Activated naive CD4-positive, alpha-beta T cell treated with anti-CD3 and anti-CD28 coated beads for 36 hours (primary cell): ENCODE results near the gene CYP27B1. TPM values are rescaled to one million over a fixed set of nuclear protein-coding genes. Genes with fewer than 3 reads are reported as not detected.
"Not testable (repeated sequence)": the region's sequence is repeated elsewhere in the genome, so short reads cannot be mapped to it uniquely, and the experiment has no call there.

Experiments
- CTCF ChIA-PET: fragments of 350-600 bp; sonication (Branson Sonifier 250); formaldehyde crosslinking; loops from one replicate; lab custom pipeline; 2021; ENCODE audit warnings: antibody characterized with exemption; lab: Charles Lee
- DNase-seq: peaks from one replicate; pipeline ENCODE4 v3.0.0-alpha.2; 2020
- H3K27ac Mint-ChIP-seq: one replicate; pipeline ENCODE4 v1.8.0; 2021; ENCODE audit warnings: mild to moderate bottlenecking, mixed read lengths
- H3K27me3 Mint-ChIP-seq: one replicate; pipeline ENCODE4 v1.8.0; 2021; ENCODE audit warnings: low read depth, mixed read lengths
- H3K36me3 Mint-ChIP-seq: one replicate; pipeline ENCODE4 v1.8.0; 2021; ENCODE audit warnings: low read depth, mixed read lengths
- H3K4me1 Mint-ChIP-seq: one replicate; pipeline ENCODE4 v1.8.0; 2021; ENCODE audit warnings: low read depth, mixed read lengths
- H3K4me3 Mint-ChIP-seq: one replicate; pipeline ENCODE4 v1.8.0; 2021; ENCODE audit warnings: mild to moderate bottlenecking, moderate library complexity, mixed read lengths
- H3K9me3 Mint-ChIP-seq: one replicate; pipeline ENCODE4 v1.8.0; 2021; ENCODE audit warnings: mixed read lengths
- intact Hi-C: fragments of 100-400 bp; cut with micrococcal nuclease; formaldehyde crosslinking; loops from one replicate; pipeline ENCODE4 v1.15.1; 2023
- total RNA-seq, 2 experiments: library from RNA; stranded (reverse); gene quantifications; one replicate each; pipeline ENCODE4 v1.2.3, GENCODE V29; 2021

Gene CYP27B1
- total RNA-seq, 2 experiments from 2014 or later, result 5.4 to 6.1 TPM

- H3K36me3 Mint-ChIP-seq, result peaks cover 17% of the 10 kb centered on the region
- H3K9me3 Mint-ChIP-seq, result no peaks in the 10 kb centered on the region
- peaks cover 29% of the 10 kb centered on the region for H3K4me1 Mint-ChIP-seq
- CTCF ChIA-PET, result interaction anchor here (0.7 to 2.9 kb wide), 13 partner anchors 11 to 135 kb away, joined by 3 to 20 read pairs (median 5); partner anchors contain the start of gene AVIL
- no peak for DNase-seq
- peak overlapping the region; percentile 86 for H3K27ac Mint-ChIP-seq
- intact Hi-C loops, result loop anchor here (1.0 to 5.0 kb wide), 8 partner anchors 10 to 200 kb away; partner anchors contain the start of genes CDK4, EEF1AKMT3 and METTL1
- no peaks in the 10 kb centered on the region for H3K27me3 Mint-ChIP-seq
- peak overlapping the region; percentile 100 for H3K4me3 Mint-ChIP-seq
These were observed 15.3 kb upstream of the CYP27B1 start for GRCh38 chr12:57782243-57782607.

DNA sequence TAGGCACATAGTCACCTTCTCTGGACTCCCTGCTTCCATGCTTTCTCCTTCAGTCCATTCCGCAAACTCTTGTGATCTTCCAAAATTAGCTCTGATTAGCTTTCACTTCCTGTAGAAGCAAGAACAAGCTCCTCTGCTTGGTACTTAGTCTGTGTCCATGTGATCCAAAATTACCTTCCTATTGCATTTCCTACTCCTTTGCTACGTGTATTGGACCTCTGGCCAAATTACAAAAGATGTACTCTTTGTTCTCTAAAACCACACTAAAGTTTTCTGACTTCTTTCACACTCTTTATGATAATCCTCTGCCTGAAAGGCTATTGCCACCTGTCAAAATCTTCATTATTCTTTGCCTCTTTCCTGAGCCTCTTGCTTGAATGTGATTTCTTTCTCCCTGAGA, 14.9 kb upstream of the CYP27B1 start:
- no peak overlapping the region for H3K4me3 Mint-ChIP-seq
- intact Hi-C loops, result loop anchor here (1.0 to 5.0 kb wide), 8 partner anchors 10 to 200 kb away; partner anchors contain the start of genes CDK4, EEF1AKMT3 and METTL1
- DNase-seq, result no peak
- H3K27ac Mint-ChIP-seq, result peak overlapping the region; percentile 86
- peaks cover 29% of the 10 kb centered on the region for H3K4me1 Mint-ChIP-seq
- CTCF ChIA-PET, result interaction anchor here (0.7 to 2.9 kb wide), 16 partner anchors 9 to 136 kb away, joined by 3 to 10 read pairs (median 4); partner anchors contain the start of genes AVIL, CYP27B1, EEF1AKMT3 and METTL1
- no peaks in the 10 kb centered on the region for H3K27me3 Mint-ChIP-seq
- H3K9me3 Mint-ChIP-seq, result no peaks in the 10 kb centered on the region
- peaks cover 16% of the 10 kb centered on the region for H3K36me3 Mint-ChIP-seq

GRCh38 chr12:57781244-57781643, 14.4 kb upstream of the CYP27B1 start:
- CTCF ChIA-PET, result interaction anchor here (0.9 to 2.9 kb wide), 15 partner anchors 9 to 122 kb away, joined by 3 to 10 read pairs (median 5); partner anchors contain the start of genes AVIL, CYP27B1, EEF1AKMT3 and METTL1
- DNase-seq, result no peak
- Mint-ChIP-seq H3K27me3 (no peaks in the 10 kb centered on the region), H3K36me3 (peaks cover 13% of the 10 kb centered on the region), H3K4me1 (peaks cover 29% of the 10 kb centered on the region), H3K4me3 (no peak overlapping the region), H3K27ac (peak overlapping the region; percentile 86), H3K9me3 (no peaks in the 10 kb centered on the region)
- intact Hi-C loops, result loop anchor here (5.0 kb wide), 1 partner anchor 199 kb away; no protein-coding TSS in a partner anchor

- Mint-ChIP-seq H3K4me3 (no peak overlapping the region), H3K27me3 (no peaks in the 10 kb centered on the region), H3K36me3 (peaks cover 11% of the 10 kb centered on the region), H3K9me3 (no peaks in the 10 kb centered on the region), H3K27ac (no peak overlapping the region), H3K4me1 (peaks cover 27% of the 10 kb centered on the region)
- no peak for DNase-seq
- intact Hi-C loops, result loop anchor here (5.0 kb wide), 1 partner anchor 198 kb away; no protein-coding TSS in a partner anchor
- CTCF ChIA-PET, result interaction anchor here (1.2 to 1.9 kb wide), 5 partner anchors 16 to 57 kb away, joined by 3 to 6 read pairs (median 4); no protein-coding TSS in a partner anchor
These were observed 13.5 kb upstream of the CYP27B1 start for GRCh38 chr12:57780284-57780897.

DNA sequence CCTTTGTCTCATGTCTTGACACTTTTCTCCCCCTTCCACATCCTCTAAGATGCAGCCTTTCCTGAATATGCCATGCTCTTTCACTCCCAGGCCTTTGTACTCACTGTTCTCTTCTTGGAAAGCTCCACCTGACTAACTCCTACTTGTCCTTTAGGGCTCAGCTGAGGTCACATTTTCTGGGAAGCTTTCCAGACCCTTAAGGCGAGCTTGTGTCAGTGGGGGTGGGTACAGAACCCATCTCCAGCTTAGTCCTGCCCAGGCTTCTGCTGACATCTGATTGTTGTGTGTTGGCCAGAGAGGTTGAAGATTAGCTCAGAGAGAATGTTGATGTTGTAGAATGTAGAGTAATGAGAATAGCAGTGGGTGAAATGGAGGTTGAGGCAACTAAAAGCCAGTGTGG, 12.9 kb upstream of the CYP27B1 start:
- no peak overlapping the region for H3K27ac Mint-ChIP-seq
- H3K9me3 Mint-ChIP-seq, result no peaks in the 10 kb centered on the region
- intact Hi-C loops, result loop anchor here (5.0 kb wide), 1 partner anchor 197 kb away; no protein-coding TSS in a partner anchor
- DNase-seq, result no peak
- no peaks in the 10 kb centered on the region for H3K27me3 Mint-ChIP-seq
- H3K4me3 Mint-ChIP-seq, result no peak overlapping the region
- CTCF ChIA-PET, result interaction anchor here (0.8 to 1.2 kb wide), 3 partner anchors 15 to 47 kb away, joined by 3 to 5 read pairs (median 4); no protein-coding TSS in a partner anchor
- H3K36me3 Mint-ChIP-seq, result peaks cover 11% of the 10 kb centered on the region
- peaks cover 27% of the 10 kb centered on the region for H3K4me1 Mint-ChIP-seq

GRCh38 chr12:57777911-57778310, 11.0 kb upstream of the CYP27B1 start:
- peaks cover 26% of the 10 kb centered on the region for H3K4me1 Mint-ChIP-seq
- DNase-seq, result no peak
- intact Hi-C loops, result no loop called here
- peaks cover under 1% of the 10 kb centered on the region for H3K27me3 Mint-ChIP-seq
- H3K4me3 Mint-ChIP-seq, result no peak overlapping the region
- peaks cover 9% of the 10 kb centered on the region for H3K36me3 Mint-ChIP-seq
- no peak overlapping the region for H3K27ac Mint-ChIP-seq
- CTCF ChIA-PET, result interaction anchor here (0.7 to 1.4 kb wide), 4 partner anchors 11 to 1019 kb away, joined by 3 to 5 read pairs (median 4); partner anchors contain the start of gene CYP27B1
- H3K9me3 Mint-ChIP-seq, result no peaks in the 10 kb centered on the region

DNA sequence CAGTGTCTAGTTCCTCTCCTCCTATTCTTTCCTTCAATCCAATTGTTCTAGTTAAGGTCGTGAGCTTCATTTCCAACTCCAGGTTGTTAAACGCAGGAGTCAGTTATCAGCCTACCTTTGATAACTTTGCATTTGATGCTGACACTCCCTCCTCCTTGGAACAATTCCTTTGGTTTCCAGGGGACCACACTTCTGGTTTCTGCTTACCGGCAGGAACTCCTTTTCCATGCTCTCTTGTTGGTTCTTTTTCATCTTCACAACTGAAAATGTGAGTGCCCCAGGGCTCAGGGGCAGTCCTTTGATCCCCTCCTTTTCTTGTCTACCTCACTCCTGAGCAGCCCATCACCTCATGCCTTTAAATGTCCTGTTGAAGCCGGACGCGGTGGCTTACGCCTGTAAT, 10.5 kb upstream of the CYP27B1 start:
- DNase-seq, result no peak
- Mint-ChIP-seq H3K4me3 (no peak overlapping the region), H3K9me3 (no peaks in the 10 kb centered on the region), H3K27me3 (peaks cover 2% of the 10 kb centered on the region), H3K4me1 (peaks cover 23% of the 10 kb centered on the region), H3K36me3 (peaks cover 5% of the 10 kb centered on the region), H3K27ac (no peak overlapping the region)
- intact Hi-C loops, result no loop called here
- CTCF ChIA-PET, result interaction anchor here (0.7 to 1.4 kb wide), 2 partner anchors 11 to 1018 kb away, joined by 3 to 5 read pairs; partner anchors contain the start of gene CYP27B1

GRCh38 chr12:57776247-57776587, 9.3 kb upstream of the CYP27B1 start:
- H3K9me3 Mint-ChIP-seq, result no peaks in the 10 kb centered on the region
- H3K4me3 Mint-ChIP-seq, result no peak overlapping the region
- CTCF ChIA-PET, result interaction anchor here (1.1 to 1.2 kb wide), 2 partner anchors 17 to 27 kb away, joined by 3 to 5 read pairs; no protein-coding TSS in a partner anchor
- H3K4me1 Mint-ChIP-seq, result peaks cover 19% of the 10 kb centered on the region
- peaks cover 10% of the 10 kb centered on the region for H3K36me3 Mint-ChIP-seq
- intact Hi-C loops, result no loop called here
- DNase-seq, result no peak
- H3K27me3 Mint-ChIP-seq, result peaks cover 2% of the 10 kb centered on the region
- no peak overlapping the region for H3K27ac Mint-ChIP-seq

DNA sequence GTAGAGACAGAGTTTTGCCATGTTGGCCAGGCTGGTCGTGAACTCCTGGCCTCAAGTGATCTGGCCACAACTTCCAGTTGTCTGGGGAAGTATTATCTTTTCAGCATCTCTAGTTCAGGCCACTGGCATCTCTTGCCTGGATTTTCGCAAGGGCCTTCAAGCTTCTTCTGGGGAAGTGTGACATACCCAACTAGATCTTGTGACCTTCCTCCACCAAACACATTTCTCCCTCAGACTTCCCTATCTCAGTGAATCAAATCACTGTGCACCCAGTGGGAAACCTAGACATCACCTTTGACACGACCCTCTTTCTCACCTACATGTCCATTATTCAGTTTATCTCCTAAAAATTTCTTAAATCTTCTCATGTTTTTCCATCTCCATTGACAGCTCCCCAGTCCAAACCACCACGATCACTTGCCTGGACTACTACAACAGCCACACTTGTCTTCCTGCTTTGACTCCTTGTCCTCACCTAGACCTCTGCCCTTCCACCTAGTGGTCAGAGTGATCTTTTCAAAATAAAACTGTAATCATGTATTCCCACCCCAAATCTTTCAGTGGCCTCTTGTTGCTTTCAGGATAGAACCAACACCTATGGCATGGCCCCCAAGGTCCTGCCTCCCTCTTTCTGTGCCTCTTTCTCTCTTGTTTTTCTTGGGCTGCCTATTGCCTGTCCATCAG, 8.8 kb upstream of the CYP27B1 start:
- Mint-ChIP-seq H3K4me3 (no peak overlapping the region), H3K4me1 (peaks cover 23% of the 10 kb centered on the region), H3K36me3 (peaks cover 10% of the 10 kb centered on the region), H3K27ac (no peak overlapping the region), H3K27me3 (peaks cover 2% of the 10 kb centered on the region), H3K9me3 (no peaks in the 10 kb centered on the region)
- no peak for DNase-seq
- CTCF ChIA-PET, result interaction anchor here (0.7 to 1.2 kb wide), 3 partner anchors 11 to 27 kb away, joined by 3 to 5 read pairs (median 3); no protein-coding TSS in a partner anchor
- intact Hi-C loops, result no loop called here

GRCh38 chr12:57775044-57775443, 8.2 kb upstream of the CYP27B1 start:
- peaks cover 2% of the 10 kb centered on the region for H3K27me3 Mint-ChIP-seq
- H3K9me3 Mint-ChIP-seq, result no peaks in the 10 kb centered on the region
- peaks cover 22% of the 10 kb centered on the region for H3K4me1 Mint-ChIP-seq
- intact Hi-C loops, result no loop called here
- CTCF ChIA-PET, result interaction anchor here (0.6 to 1.2 kb wide), 3 partner anchors 15 to 51 kb away, joined by 3 to 5 read pairs (median 3); no protein-coding TSS in a partner anchor
- H3K4me3 Mint-ChIP-seq, result no peak overlapping the region
- DNase-seq, result no peak
- no peak overlapping the region for H3K27ac Mint-ChIP-seq
- H3K36me3 Mint-ChIP-seq, result peaks cover 13% of the 10 kb centered on the region

GRCh38 chr12:57774634-57775033, 7.8 kb upstream of the CYP27B1 start:
- CTCF ChIA-PET, result interaction anchor here (0.6 kb wide), 1 partner anchor 51 kb away, joined by 3 read pairs; no protein-coding TSS in a partner anchor
- not testable (repeated sequence) for H3K4me3 Mint-ChIP-seq

More at GRCh38 chr12:57774634-57775033, 7.8 kb upstream of the CYP27B1 start:
- DNase-seq, H3K9me3 Mint-ChIP-seq, intact Hi-C loops, H3K27ac Mint-ChIP-seq, H3K27me3 Mint-ChIP-seq: not testable (repeated sequence)
- H3K36me3 Mint-ChIP-seq, result peaks cover 15% of the 10 kb centered on the region
- peaks cover 22% of the 10 kb centered on the region for H3K4me1 Mint-ChIP-seq
